HG03060 (cell line): ENCODE measurements around the gene DKK3.
"Not testable (repeated sequence)": the region's sequence is repeated elsewhere in the genome, so short reads cannot be mapped to it uniquely, and the experiment has no call there.

Experiments used
- ATAC-seq: cut with Tn5 transposase; IDR thresholded peaks from one replicate; pipeline ENCODE4 v1.9.1; 2021; ENCODE audit warnings: low read depth, moderate number of reproducible peaks; ENCODE audit not compliant: unreplicated experiment

The DKK3 gene

GRCh38 chr11:12007769-12008737 is at the start of gene DKK3:
Gene DKK3 (minus strand): TSS chr11:12008626. CDS start chr11:12008582, 44 bp downstream.
- no peak for ATAC-seq

GRCh38 chr11:12057299-12057980 is 49.0 kb upstream of the DKK3 start:
- ATAC-seq, result no peak

GRCh38 chr11:12056119-12056518 is 47.7 kb upstream of the DKK3 start:
- no peak for ATAC-seq

GRCh38 chr11:12053606-12054361 is 45.4 kb upstream of the DKK3 start:
- no peak for ATAC-seq

- ATAC-seq, result no peak
Measured at GRCh38 chr11:12052676-12053605, 44.5 kb upstream of the DKK3 start.

GRCh38 chr11:12051287-12051662 is 42.8 kb upstream of the DKK3 start:
- ATAC-seq, result no peak

- no peak for ATAC-seq
Measured at GRCh38 chr11:12050470-12051286, 42.3 kb upstream of the DKK3 start.

GRCh38 chr11:12048936-12049790 is 40.7 kb upstream of the DKK3 start:
- no peak for ATAC-seq

GRCh38 chr11:12046636-12047236 is 38.3 kb upstream of the DKK3 start:
- no peak for ATAC-seq

GRCh38 chr11:12045914-12046635 is 37.6 kb upstream of the DKK3 start:
- no peak for ATAC-seq

- ATAC-seq, result no peak
Measured at GRCh38 chr11:12044799-12045198, 36.4 kb upstream of the DKK3 start.

GRCh38 chr11:12043959-12044791 is 35.7 kb upstream of the DKK3 start:
- ATAC-seq, result peak; percentile 80

- ATAC-seq, result no peak
Measured at GRCh38 chr11:12043221-12043620, 34.8 kb upstream of the DKK3 start.

GRCh38 chr11:12042215-12042676 is 33.8 kb upstream of the DKK3 start:
- no peak for ATAC-seq

GRCh38 chr11:12040719-12041118 is 32.3 kb upstream of the DKK3 start:
- not testable (repeated sequence) for ATAC-seq

- no peak for ATAC-seq
Measured at GRCh38 chr11:12032968-12033367, 24.5 kb upstream of the DKK3 start.
